Common myeloid progenitor, CD34-positive (primary cell): Measurements from ENCODE around the gene FRMD4A.

Experiments used
- CTCF ChIA-PET: fragments of 350-600 bp; sonication (Branson Sonifier 250); formaldehyde crosslinking; loops from one replicate; lab custom pipeline; 2021; ENCODE audit warnings: antibody characterized with exemption; lab: Charles Lee
- POLR2A ChIA-PET: fragments of 350-600 bp; sonication (Branson Sonifier 250); formaldehyde crosslinking; loops from one replicate; lab custom pipeline; 2021; ENCODE audit warnings: antibody characterized with exemption; lab: Charles Lee
- DNase-seq, 3 donors: peaks; one replicate each; pipeline versions ENCODE4 v3.0.0 to v3.0.0-alpha.2; 2013
- H3K27ac ChIP-seq, 2 experiments: 1 replicate in 1 of 2; 2 replicates in 1 of 2; pipeline ENCODE4 v1.7.0; 2013; ENCODE audit warnings: inconsistent platforms in 2 of 2, low read length in 2 of 2, mild to moderate bottlenecking in 2 of 2, low read depth in 1 of 2, moderate library complexity in 1 of 2; ENCODE audit not compliant: severe bottlenecking in 2 of 2, insufficient read depth in 1 of 2, poor library complexity in 1 of 2
- H3K27me3 ChIP-seq, 5 experiments: replicated peaks in 2 of 5; 1 replicate in 3 of 5; 2 replicates in 2 of 5; pipeline versions ENCODE4 v1.6.1 to v1.7.0; 2013; ENCODE audit warnings: low read length in 4 of 5, mild to moderate bottlenecking in 2 of 5, moderate library complexity in 2 of 5, inconsistent platforms in 1 of 5; ENCODE audit not compliant: insufficient read depth in 5 of 5, control insufficient read depth in 4 of 5
- H3K36me3 ChIP-seq, 4 experiments: 1 replicate in 2 of 4; 2 replicates in 2 of 4; pipeline versions ENCODE4 v1.6.1 to v1.7.0; 2013; ENCODE audit warnings: low read length in 3 of 4, control low read depth in 1 of 4, mild to moderate bottlenecking in 1 of 4; ENCODE audit not compliant: control insufficient read depth in 4 of 4, insufficient read depth in 4 of 4
- H3K4me1 ChIP-seq, 4 experiments: 1 replicate in 3 of 4; 2 replicates in 1 of 4; pipeline versions ENCODE4 v1.6.1 to v1.7.1; 2013; ENCODE audit warnings: low read length in 3 of 4, mild to moderate bottlenecking in 3 of 4, control low read depth in 1 of 4, inconsistent platforms in 1 of 4, moderate library complexity in 1 of 4; ENCODE audit not compliant: control insufficient read depth in 4 of 4, insufficient read depth in 4 of 4; ENCODE audit errors: control extremely low read depth in 1 of 4
- H3K4me3 ChIP-seq, 7 experiments: 1 replicate in 4 of 7; 2 replicates in 3 of 7; pipeline versions ENCODE4 v1.5.1 to v1.7.0; 2013; ENCODE audit warnings: mild to moderate bottlenecking in 7 of 7, low read length in 6 of 7, moderate library complexity in 6 of 7, inconsistent platforms in 2 of 7, low read depth in 2 of 7, control low read depth in 1 of 7; ENCODE audit not compliant: insufficient read depth in 4 of 7, control insufficient read depth in 1 of 7; ENCODE audit errors: extremely low read depth in 1 of 7
- H3K9me3 ChIP-seq, 5 experiments: 1 replicate in 4 of 5; 2 replicates in 1 of 5; pipeline versions ENCODE4 v1.6.1 to v1.7.1; 2013; ENCODE audit warnings: low read length in 4 of 5, mild to moderate bottlenecking in 2 of 5, inconsistent platforms in 1 of 5, low read depth in 1 of 5, moderate library complexity in 1 of 5; ENCODE audit not compliant: control insufficient read depth in 4 of 5, insufficient read depth in 2 of 5; ENCODE audit errors: control extremely low read depth in 1 of 5
- WGBS: methylation state at CpG from one replicate; pipeline ENCODE4 v1.1.5; 2013; ENCODE audit not compliant: insufficient coverage; 5-methylcytosine and 5-hydroxymethylcytosine counted together

The FRMD4A gene

GRCh38 chr10:14060320-14061070 lies 270.2 kb downstream of the FRMD4A start:
- Histone ChIP-seq H3K4me1 (no peaks in the 10 kb centered on the region), H3K36me3 (no peaks in the 10 kb centered on the region), H3K27ac (no peak overlapping the region), H3K9me3 (no peaks in the 10 kb centered on the region), H3K27me3 (peaks cover 0 to 5% (median 3%) of the 10 kb centered on the region in 5 experiments), H3K4me3 (no peak overlapping the region)
- WGBS: 100% methylated on average over 2 of the region's 2 CpGs
- DNase-seq: no peak
- ChIA-PET POLR2A (no interaction called here), CTCF (no interaction called here)

- peaks cover 0 to 3% (median 0%) of the 10 kb centered on the region in 5 experiments for H3K27me3 ChIP-seq
- 100% methylated on average over 2 of the region's 6 CpGs for WGBS
- H3K36me3 ChIP-seq: no peaks in the 10 kb centered on the region
- no peaks in the 10 kb centered on the region for H3K4me1 ChIP-seq
- no peak for DNase-seq
- H3K9me3 ChIP-seq: peaks cover 0 to 6% (median 2%) of the 10 kb centered on the region in 5 experiments
- ChIA-PET POLR2A (no interaction called here), CTCF (no interaction called here)
- no peak overlapping the region for H3K4me3 ChIP-seq
- H3K27ac ChIP-seq: no peak overlapping the region
Observed at GRCh38 chr10:14056610-14057332, 274.0 kb downstream of the FRMD4A start.

- Histone ChIP-seq H3K9me3 (peaks cover 0 to 6% (median 2%) of the 10 kb centered on the region in 5 experiments), H3K27ac (no peak overlapping the region), H3K4me1 (no peaks in the 10 kb centered on the region), H3K36me3 (no peaks in the 10 kb centered on the region), H3K27me3 (peaks cover 0 to 2% (median 0%) of the 10 kb centered on the region in 5 experiments), H3K4me3 (no peak overlapping the region)
- no peak for DNase-seq
- ChIA-PET POLR2A (no interaction called here), CTCF (interaction anchor here (0.8 kb wide), 1 partner anchor 12 kb away, joined by 3 read pairs; no protein-coding TSS in a partner anchor)
- 100% methylated on average over 3 of the region's 5 CpGs for WGBS
Observed at GRCh38 chr10:14052931-14053330, 277.8 kb downstream of the FRMD4A start.

GRCh38 chr10:14050598-14050997 lies 280.1 kb downstream of the FRMD4A start:
- ChIA-PET POLR2A (no interaction called here), CTCF (interaction anchor here (1.2 kb wide), 1 partner anchor 19 kb away, joined by 3 read pairs; no protein-coding TSS in a partner anchor)
- H3K36me3 ChIP-seq: no peaks in the 10 kb centered on the region
- peaks cover 0 to 2% (median 0%) of the 10 kb centered on the region in 5 experiments for H3K27me3 ChIP-seq
- WGBS: 100% methylated on average over 2 of the region's 4 CpGs
- no peaks in the 10 kb centered on the region for H3K4me1 ChIP-seq
- H3K4me3 ChIP-seq: no peak overlapping the region
- no peak overlapping the region for H3K27ac ChIP-seq
- DNase-seq: no peak
- peaks cover 0 to 6% (median 2%) of the 10 kb centered on the region in 5 experiments for H3K9me3 ChIP-seq

- POLR2A ChIA-PET: no interaction called here
- Histone ChIP-seq H3K9me3 (peaks cover 0 to 2% (median 0%) of the 10 kb centered on the region in 5 experiments), H3K36me3 (no peaks in the 10 kb centered on the region), H3K27ac (no peak overlapping the region), H3K4me3 (no peak overlapping the region), H3K27me3 (peaks cover 0 to 2% (median 0%) of the 10 kb centered on the region in 5 experiments), H3K4me1 (no peaks in the 10 kb centered on the region)
- CTCF ChIA-PET: no interaction called here
- WGBS: 90% methylated on average over 3 of the region's 6 CpGs
- no peak for DNase-seq
Observed at GRCh38 chr10:14048930-14049613, 281.7 kb downstream of the FRMD4A start.

GRCh38 chr10:14047431-14047830 lies 283.3 kb downstream of the FRMD4A start:
- H3K27ac ChIP-seq: no peak overlapping the region
- CTCF ChIA-PET: no interaction called here
- H3K27me3 ChIP-seq: peaks cover 0 to 2% (median 0%) of the 10 kb centered on the region in 5 experiments
- H3K4me1 ChIP-seq: no peaks in the 10 kb centered on the region
- H3K36me3 ChIP-seq: no peaks in the 10 kb centered on the region
- WGBS: 100% methylated on average over 1 of the region's 2 CpGs
- POLR2A ChIA-PET: no interaction called here
- H3K9me3 ChIP-seq: no peaks in the 10 kb centered on the region
- H3K4me3 ChIP-seq: no peak overlapping the region
- no peak for DNase-seq
